Peyer's patch (tissue), 4 donors: Measurements from ENCODE around the gene COL6A1.

Experiments used
- POLR2A ChIP-seq, 2 donors: fragments of 450-650 bp; IDR thresholded peaks; one replicate each; pipeline ENCODE4 v1.5.1; 2017; ENCODE audit warnings: antibody characterized with exemption in 2 of 2, mild to moderate bottlenecking in 2 of 2, moderate library complexity in 2 of 2
- TF ChIP-seq, protein P1 (sequence below), 6 experiments: fragments of 450-650 bp in 4 of 6; fragments of 200-600 bp in 2 of 6; sonication (generic) in 1 of 6; IDR thresholded peaks; one replicate each; pipeline ENCODE4 v1.5.1; 2017 to 2019; ENCODE audit warnings: antibody characterized with exemption in 6 of 6, mild to moderate bottlenecking in 3 of 6, moderate library complexity in 1 of 6

- TF ChIP-seq, protein P1, sequence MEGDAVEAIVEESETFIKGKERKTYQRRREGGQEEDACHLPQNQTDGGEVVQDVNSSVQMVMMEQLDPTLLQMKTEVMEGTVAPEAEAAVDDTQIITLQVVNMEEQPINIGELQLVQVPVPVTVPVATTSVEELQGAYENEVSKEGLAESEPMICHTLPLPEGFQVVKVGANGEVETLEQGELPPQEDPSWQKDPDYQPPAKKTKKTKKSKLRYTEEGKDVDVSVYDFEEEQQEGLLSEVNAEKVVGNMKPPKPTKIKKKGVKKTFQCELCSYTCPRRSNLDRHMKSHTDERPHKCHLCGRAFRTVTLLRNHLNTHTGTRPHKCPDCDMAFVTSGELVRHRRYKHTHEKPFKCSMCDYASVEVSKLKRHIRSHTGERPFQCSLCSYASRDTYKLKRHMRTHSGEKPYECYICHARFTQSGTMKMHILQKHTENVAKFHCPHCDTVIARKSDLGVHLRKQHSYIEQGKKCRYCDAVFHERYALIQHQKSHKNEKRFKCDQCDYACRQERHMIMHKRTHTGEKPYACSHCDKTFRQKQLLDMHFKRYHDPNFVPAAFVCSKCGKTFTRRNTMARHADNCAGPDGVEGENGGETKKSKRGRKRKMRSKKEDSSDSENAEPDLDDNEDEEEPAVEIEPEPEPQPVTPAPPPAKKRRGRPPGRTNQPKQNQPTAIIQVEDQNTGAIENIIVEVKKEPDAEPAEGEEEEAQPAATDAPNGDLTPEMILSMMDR (IDR thresholded peaks at IDR 0.05): no peak
- TF ChIP-seq POLR2A (IDR thresholded peaks at IDR 0.05): no peak
Observed at GRCh38 chr21:45979651-45980050, 1.9 kb upstream of the COL6A1 start.
